ENCODE results near the gene ZNF384.

Gene ZNF384

GRCh38 chr12:6620885-6621274 lies 68.3 kb downstream of the ZNF384 start:
- DNase-seq (ENCODE audit: low spot score) (no peak), FAIRE-seq (no peak)

- FAIRE-seq (no peak), DNase-seq (ENCODE audit: low spot score) (no peak)
Measured at GRCh38 chr12:6620137-6620884, 68.9 kb downstream of the ZNF384 start.

GRCh38 chr12:6618483-6619225 lies 70.5 kb downstream of the ZNF384 start:
- DNase-seq (ENCODE audit: low spot score) (no peak), FAIRE-seq (no peak)

Measured in RCC 7860 (cell line).